Loucy (cell line): Measurements from ENCODE around the gene AKR1A1.

Experiments used
- H2AFZ ChIP-seq: fragments of 200-600 bp; sonication (generic); 2 replicates; pipeline ENCODE4 v1.6.0; 2016; ENCODE audit warnings: antibody characterized with exemption, mild to moderate bottlenecking, low read length, moderate library complexity
- H3F3A ChIP-seq: fragments of 200-600 bp; 2 replicates; pipeline ENCODE4 v1.6.0; 2016; ENCODE audit warnings: antibody characterized with exemption, low read depth, mild to moderate bottlenecking
- H3K27me3 ChIP-seq: fragments of 200-600 bp; sonication (generic); 2 replicates; pipeline ENCODE4 v1.6.1; 2014; ENCODE audit warnings: low read length, mild to moderate bottlenecking; ENCODE audit not compliant: insufficient read depth, poor library complexity, severe bottlenecking
- H3K36me3 ChIP-seq: fragments of 200-600 bp; sonication (generic); 2 replicates; pipeline ENCODE4 v1.6.1; 2016; ENCODE audit warnings: low read length; ENCODE audit not compliant: insufficient read depth
- H3K4me1 ChIP-seq: fragments of 200-600 bp; sonication (generic); 2 replicates; pipeline ENCODE4 v1.5.1; 2014; ENCODE audit warnings: low read length, mild to moderate bottlenecking; ENCODE audit not compliant: insufficient read depth, poor library complexity, severe bottlenecking
- H3K4me2 ChIP-seq: fragments of 200-600 bp; sonication (generic); 2 replicates; pipeline ENCODE4 v1.6.0; 2014; ENCODE audit warnings: antibody characterized with exemption, low read length, low read depth, mild to moderate bottlenecking; ENCODE audit not compliant: poor library complexity, severe bottlenecking
- H3K4me3 ChIP-seq: fragments of 200-600 bp; sonication (generic); 2 replicates; pipeline ENCODE4 v1.5.1; 2014; ENCODE audit warnings: low read length, mild to moderate bottlenecking, mixed read lengths; ENCODE audit not compliant: poor library complexity, severe bottlenecking
- H3K79me2 ChIP-seq: fragments of 200-600 bp; sonication (generic); 2 replicates; pipeline ENCODE4 v1.6.1; 2014; ENCODE audit warnings: low read length; ENCODE audit not compliant: insufficient read depth
- H3K9ac ChIP-seq: fragments of 200-600 bp; sonication (generic); 2 replicates; pipeline ENCODE4 v1.6.0; 2014; ENCODE audit warnings: mild to moderate bottlenecking, low read depth, low read length, moderate library complexity; ENCODE audit not compliant: poor library complexity, severe bottlenecking
- H3K9me2 ChIP-seq: fragments of 200-600 bp; sonication (generic); replicated peaks from 2 replicates; pipeline ENCODE4 v1.6.1; 2016; ENCODE audit warnings: low read depth, low read length, mixed read lengths
- H3K9me3 ChIP-seq: fragments of 200-600 bp; sonication (generic); 2 replicates; pipeline ENCODE4 v1.6.1; 2014; ENCODE audit warnings: mild to moderate bottlenecking, antibody characterized with exemption, low read length, low read depth; ENCODE audit not compliant: insufficient read depth
- H4K20me1 ChIP-seq: fragments of 200-600 bp; sonication (generic); 2 replicates; pipeline ENCODE4 v1.6.0; 2014; ENCODE audit warnings: antibody characterized with exemption, low read length, mild to moderate bottlenecking; ENCODE audit not compliant: insufficient read depth, poor library complexity, severe bottlenecking
- EZH2phosphoT487 ChIP-seq: fragments of 200-600 bp; IDR thresholded peaks from 2 replicates; pipeline ENCODE4 v1.6.1; 2018; ENCODE audit warnings: antibody characterized with exemption, mild to moderate bottlenecking, moderate library complexity, borderline replicate concordance
- TF ChIP-seq, protein P1 (sequence below): fragments of 200-600 bp; sonication (generic); conservative IDR thresholded peaks from 2 replicates; pipeline ENCODE4 v1.5.1; 2014; ENCODE audit warnings: mild to moderate bottlenecking, antibody characterized with exemption, low read length

The AKR1A1 gene

DNA sequence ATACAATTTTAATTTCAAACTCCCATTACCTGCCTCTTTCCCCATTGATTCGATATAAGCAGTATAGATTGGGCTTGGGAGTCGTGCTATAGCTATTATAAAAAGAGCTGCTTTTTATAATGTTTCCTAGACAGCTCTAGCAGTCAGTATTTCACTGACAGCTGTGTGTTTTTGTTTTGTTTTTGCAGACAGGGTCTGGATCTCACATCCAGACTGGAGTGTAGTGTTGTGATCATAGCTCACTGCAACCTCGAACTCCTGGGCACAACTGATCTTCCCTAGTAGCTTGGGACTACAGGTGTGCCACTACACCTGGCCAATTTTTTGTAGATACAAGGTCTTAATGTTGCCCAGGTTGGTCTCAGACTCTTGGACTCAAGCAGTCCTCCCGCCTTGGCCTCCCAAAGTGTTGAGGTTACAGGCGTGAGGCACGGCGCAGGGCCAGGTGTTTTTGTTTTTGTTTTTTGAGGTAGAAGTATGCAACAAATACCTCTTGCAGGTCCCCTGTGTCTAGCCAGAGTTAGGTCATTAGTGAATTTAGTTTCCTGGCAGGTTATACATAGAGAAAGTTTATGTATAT lies 35.0 kb downstream of the AKR1A1 start:
- Histone ChIP-seq H3K36me3 (0 out of 2 replicates have a peak, but pooled peaks cover 9% of the 10 kb centered on the region), H3K9me2 (no peaks in the 10 kb centered on the region), H3K4me1 (peaks cover 39% of the 10 kb centered on the region), H3K9ac (peak overlapping the region; percentile 98), H3F3A (0 out of 2 replicates have a peak, but pooled peaks cover 2% of the 10 kb centered on the region), H3K27me3 (no peaks in the 10 kb centered on the region), H2AFZ (no peak overlapping the region), H4K20me1 (peaks cover 65% of the 10 kb centered on the region), H3K9me3 (no peaks in the 10 kb centered on the region), H3K4me2 (peak overlapping the region; percentile 92), H3K79me2 (peaks cover 67% of the 10 kb centered on the region), H3K4me3 (peak overlapping the region; percentile 96)
- TF ChIP-seq EZH2phosphoT487 = no peak
- TF ChIP-seq, protein P1, sequence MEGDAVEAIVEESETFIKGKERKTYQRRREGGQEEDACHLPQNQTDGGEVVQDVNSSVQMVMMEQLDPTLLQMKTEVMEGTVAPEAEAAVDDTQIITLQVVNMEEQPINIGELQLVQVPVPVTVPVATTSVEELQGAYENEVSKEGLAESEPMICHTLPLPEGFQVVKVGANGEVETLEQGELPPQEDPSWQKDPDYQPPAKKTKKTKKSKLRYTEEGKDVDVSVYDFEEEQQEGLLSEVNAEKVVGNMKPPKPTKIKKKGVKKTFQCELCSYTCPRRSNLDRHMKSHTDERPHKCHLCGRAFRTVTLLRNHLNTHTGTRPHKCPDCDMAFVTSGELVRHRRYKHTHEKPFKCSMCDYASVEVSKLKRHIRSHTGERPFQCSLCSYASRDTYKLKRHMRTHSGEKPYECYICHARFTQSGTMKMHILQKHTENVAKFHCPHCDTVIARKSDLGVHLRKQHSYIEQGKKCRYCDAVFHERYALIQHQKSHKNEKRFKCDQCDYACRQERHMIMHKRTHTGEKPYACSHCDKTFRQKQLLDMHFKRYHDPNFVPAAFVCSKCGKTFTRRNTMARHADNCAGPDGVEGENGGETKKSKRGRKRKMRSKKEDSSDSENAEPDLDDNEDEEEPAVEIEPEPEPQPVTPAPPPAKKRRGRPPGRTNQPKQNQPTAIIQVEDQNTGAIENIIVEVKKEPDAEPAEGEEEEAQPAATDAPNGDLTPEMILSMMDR = no peak

DNA sequence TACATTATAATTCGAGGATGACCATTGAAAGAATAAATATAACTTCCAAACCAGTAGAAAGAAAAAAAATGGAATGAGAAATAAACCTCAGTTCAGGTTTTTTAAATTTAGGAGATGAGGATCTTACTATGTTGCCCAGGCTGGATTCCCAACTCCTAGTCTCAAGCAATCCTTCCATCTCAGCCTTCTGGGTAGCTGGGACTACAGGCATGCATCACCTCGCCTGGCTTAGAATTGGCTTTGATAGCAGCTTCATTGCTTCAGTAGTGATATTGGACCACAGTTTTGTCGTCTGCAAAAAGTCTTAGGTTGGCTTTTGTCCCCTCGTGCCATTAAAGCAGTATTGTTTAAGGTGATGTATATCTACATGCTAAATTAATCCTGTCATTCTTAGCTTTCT lies 36.1 kb downstream of the AKR1A1 start:
- Histone ChIP-seq H3K9me2 (no peaks in the 10 kb centered on the region), H3F3A (0 out of 2 replicates have a peak, but pooled peaks cover 2% of the 10 kb centered on the region), H3K4me2 (peak overlapping the region; percentile 92), H2AFZ (no peak overlapping the region), H3K9ac (peak overlapping the region; percentile 98), H4K20me1 (peaks cover 76% of the 10 kb centered on the region), H3K27me3 (no peaks in the 10 kb centered on the region), H3K9me3 (no peaks in the 10 kb centered on the region), H3K4me1 (peaks cover 39% of the 10 kb centered on the region), H3K36me3 (peaks cover 16% of the 10 kb centered on the region; the same call in 1 of the 2 replicates), H3K4me3 (peak overlapping the region; percentile 96), H3K79me2 (peaks cover 79% of the 10 kb centered on the region)
- no peak for TF ChIP-seq EZH2phosphoT487
- TF ChIP-seq, protein P1 = no peak

DNA sequence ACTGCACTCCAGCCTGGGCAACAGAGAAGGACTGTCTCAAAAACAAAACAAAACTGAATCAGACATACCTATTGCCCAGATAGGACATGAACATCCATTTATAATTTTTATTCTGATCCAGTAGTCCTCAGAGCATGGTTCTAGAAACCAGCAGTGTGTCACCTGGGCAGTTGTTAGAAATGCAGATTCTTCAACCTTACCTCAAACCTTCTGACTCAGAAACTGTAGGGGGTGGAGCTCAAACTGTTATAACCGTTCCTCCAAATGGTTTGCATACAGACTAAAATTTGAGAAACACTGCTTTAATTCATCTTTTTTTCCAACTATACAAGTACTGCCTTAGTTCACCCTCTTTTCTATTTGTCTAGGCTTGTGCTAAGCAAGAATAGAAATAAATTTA lies 39.2 kb downstream of the AKR1A1 start:
- peaks cover 94% of the 10 kb centered on the region for H4K20me1 ChIP-seq

More for the DNA sequence above, 39.2 kb downstream of the AKR1A1 start:
- Histone ChIP-seq H3K4me3 (no peak overlapping the region), H3K36me3 (peaks cover 46% of the 10 kb centered on the region; the same call in 1 of the 2 replicates), H3K4me1 (peaks cover 35% of the 10 kb centered on the region), H3K4me2 (peak overlapping the region; percentile 62), H3K9me2 (no peaks in the 10 kb centered on the region), H3K79me2 (peaks cover 100% of the 10 kb centered on the region), H3F3A (no peaks in the 10 kb centered on the region), H3K9ac (no peak overlapping the region), H3K27me3 (no peaks in the 10 kb centered on the region), H3K9me3 (no peaks in the 10 kb centered on the region), H2AFZ (no peak overlapping the region)
- TF ChIP-seq EZH2phosphoT487 = no peak
- TF ChIP-seq, protein P1 = no peak
